ENCODE measurements around the gene ERMARD.
"Not testable (repeated sequence)": the region's sequence is repeated elsewhere in the genome, so short reads cannot be mapped to it uniquely, and the experiment has no call there.

The ERMARD gene

GRCh38 chr6:169738204-169738975 lies 13.0 kb upstream of the ERMARD start:
- DNase-seq, result no peak

GRCh38 chr6:169738976-169739529 lies 12.4 kb upstream of the ERMARD start:
- DNase-seq, result no peak

GRCh38 chr6:169741344-169741743 lies 10.1 kb upstream of the ERMARD start:
- no peak for DNase-seq

- no peak for DNase-seq
Measured at GRCh38 chr6:169745405-169745804, 6.0 kb upstream of the ERMARD start.

- DNase-seq, result no peak
Measured at GRCh38 chr6:169746556-169746955, 4.9 kb upstream of the ERMARD start.

GRCh38 chr6:169752074-169752623 lies 727 bp downstream of the ERMARD start:
- DNase-seq, result no peak

- no peak for DNase-seq
Measured at GRCh38 chr6:169755162-169755561, 3.7 kb downstream of the ERMARD start.

GRCh38 chr6:169763308-169763707 lies 11.9 kb downstream of the ERMARD start:
- DNase-seq, result no peak

- no peak for DNase-seq
Measured at GRCh38 chr6:169763881-169764280, 12.5 kb downstream of the ERMARD start.

- DNase-seq, result not testable (repeated sequence)
Measured at GRCh38 chr6:169765789-169766188, 14.4 kb downstream of the ERMARD start.

- no peak for DNase-seq
Measured at GRCh38 chr6:169766232-169766631, 14.8 kb downstream of the ERMARD start.

- DNase-seq, result no peak
Measured at GRCh38 chr6:169766921-169767736, 15.7 kb downstream of the ERMARD start.

- no peak for DNase-seq
Measured at GRCh38 chr6:169774347-169774746, 22.9 kb downstream of the ERMARD start.

GRCh38 chr6:169775321-169775720 lies 23.9 kb downstream of the ERMARD start:
- no peak for DNase-seq

- no peak for DNase-seq
Measured at GRCh38 chr6:169776379-169776778, 25.0 kb downstream of the ERMARD start.

- DNase-seq, result no peak
Measured at GRCh38 chr6:169777896-169778295, 26.5 kb downstream of the ERMARD start.

GRCh38 chr6:169778646-169779045 lies 27.2 kb downstream of the ERMARD start:
- no peak for DNase-seq

- no peak for DNase-seq
Measured at GRCh38 chr6:169779092-169779815, 27.8 kb downstream of the ERMARD start.

- DNase-seq, result no peak
Measured at GRCh38 chr6:169779896-169780295, 28.5 kb downstream of the ERMARD start.

- no peak for DNase-seq
Measured at GRCh38 chr6:169780571-169781091, 29.2 kb downstream of the ERMARD start.

GRCh38 chr6:169782966-169783365 lies 31.5 kb downstream of the ERMARD start:
- no peak for DNase-seq

- no peak for DNase-seq
Measured at GRCh38 chr6:169783401-169783800, 32.0 kb downstream of the ERMARD start.
